ENCODE results near the gene MACROD1. TPM values are rescaled to one million over a fixed set of nuclear protein-coding genes. Genes with fewer than 3 reads are reported as not detected.

The MACROD1 gene
- total and polyA plus RNA-seq, 2 donors (not counting 3 experiments of a cell fraction or from before 2014, with no cell fraction given) = 11.0 to 16.2 TPM

DNA sequence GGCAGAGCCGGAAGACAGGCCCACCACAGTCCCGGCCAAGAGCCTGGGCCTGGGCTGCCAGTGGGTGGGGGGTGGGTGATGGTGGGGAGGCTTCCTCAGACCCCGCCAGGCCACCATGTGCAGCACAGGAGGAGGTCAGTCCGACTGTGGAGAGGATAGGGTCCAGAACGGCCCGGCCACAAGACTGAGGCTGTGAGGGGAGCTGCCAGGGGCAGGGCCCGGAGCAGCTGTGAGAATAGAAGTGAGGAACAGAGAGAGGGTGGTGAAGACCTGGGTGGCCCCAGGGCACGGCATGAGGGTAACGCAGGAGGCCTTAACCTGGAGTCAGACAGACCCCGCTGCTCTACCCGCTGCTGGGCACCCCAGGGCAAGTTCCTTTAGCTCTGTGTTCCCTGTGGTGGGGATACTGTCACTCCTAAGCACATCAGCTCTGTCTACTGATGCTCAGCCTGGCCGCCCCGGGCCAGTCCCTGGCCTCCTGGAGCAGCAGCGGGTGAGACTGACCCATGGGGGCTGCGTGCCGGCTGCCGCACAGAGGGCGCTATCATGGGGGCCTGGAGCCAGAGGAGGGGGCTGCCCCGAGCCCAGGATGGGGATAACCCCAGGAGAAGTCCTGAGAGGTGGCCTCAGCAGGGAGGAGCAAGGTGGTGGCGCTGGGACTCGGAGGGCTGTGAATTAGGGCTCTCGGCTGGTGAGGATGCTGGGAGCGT lies 42.3 kb upstream of the MACROD1 start:
- DNase-seq (ENCODE audit: low read depth, low spot score) = no peak
- dilution Hi-C loops (cut with MboI; ENCODE audit: extremely low pct_ligation_motif_present, low sequenced_read_pairs) = no loop called here

GRCh38 chr11:64207256-64208085 lies 41.6 kb upstream of the MACROD1 start:
- no peaks in the 10 kb centered on the region for H4K20me1 ChIP-seq (replicated peaks; ENCODE audit: control insufficient read depth, extremely low read depth, insufficient read depth, low read length)
- H2AFZ ChIP-seq (ENCODE audit: low read depth, low read length) = no peak overlapping the region
- peak; percentile 98 for FAIRE-seq
- no peaks in the 10 kb centered on the region for H3K27me3 ChIP-seq (ENCODE audit: control insufficient read depth in 2 of 2, insufficient read depth in 2 of 2, low read length in 2 of 2)
- POLR2A ChIA-PET = interaction anchor here (0.5 to 1.6 kb wide), 4 partner anchors 11 to 60 kb away, joined by 3 to 12 read pairs (median 5); partner anchors contain the start of genes NUDT22, STIP1 and TRPT1
- intact Hi-C loops (cut with micrococcal nuclease) (loop anchor here (1.0 kb wide), 4 partner anchors 19 to 34 kb away; partner anchors contain the start of genes DNAJC4, FKBP2, NUDT22 and STIP1), dilution Hi-C loops (cut with MboI; ENCODE audit: extremely low pct_ligation_motif_present, low sequenced_read_pairs) (no loop called here)
- H3K4me1 ChIP-seq (ENCODE audit: control insufficient read depth, extremely low read depth, insufficient read depth, low read length) = peaks cover 34% of the 10 kb centered on the region
- H3K9ac ChIP-seq (replicated peaks; ENCODE audit: extremely low read depth, insufficient read depth, low read length) = peak overlapping the region; percentile 71
- H3K9me3 ChIP-seq (replicated peaks; ENCODE audit: control insufficient read depth, insufficient read depth, low read length) = no peaks in the 10 kb centered on the region
- H3K27ac ChIP-seq (ENCODE audit: insufficient read depth, low read depth, low read length) = peak overlapping the region; percentile 91
- H3K36me3 ChIP-seq (ENCODE audit: control insufficient read depth in 2 of 2, extremely low read depth in 1 of 2, insufficient read depth in 2 of 2, low read length in 2 of 2) = peaks cover 8 to 23% of the 10 kb centered on the region in 2 experiments
- peak overlapping the region; percentile 6 to 42 (median 18) for H3K4me3 ChIP-seq (replicated peaks in 1 of 3; ENCODE audit: insufficient read depth in 1 of 3, low read depth in 1 of 3, low read length in 3 of 3)
- TF ChIP-seq, protein P1, sequence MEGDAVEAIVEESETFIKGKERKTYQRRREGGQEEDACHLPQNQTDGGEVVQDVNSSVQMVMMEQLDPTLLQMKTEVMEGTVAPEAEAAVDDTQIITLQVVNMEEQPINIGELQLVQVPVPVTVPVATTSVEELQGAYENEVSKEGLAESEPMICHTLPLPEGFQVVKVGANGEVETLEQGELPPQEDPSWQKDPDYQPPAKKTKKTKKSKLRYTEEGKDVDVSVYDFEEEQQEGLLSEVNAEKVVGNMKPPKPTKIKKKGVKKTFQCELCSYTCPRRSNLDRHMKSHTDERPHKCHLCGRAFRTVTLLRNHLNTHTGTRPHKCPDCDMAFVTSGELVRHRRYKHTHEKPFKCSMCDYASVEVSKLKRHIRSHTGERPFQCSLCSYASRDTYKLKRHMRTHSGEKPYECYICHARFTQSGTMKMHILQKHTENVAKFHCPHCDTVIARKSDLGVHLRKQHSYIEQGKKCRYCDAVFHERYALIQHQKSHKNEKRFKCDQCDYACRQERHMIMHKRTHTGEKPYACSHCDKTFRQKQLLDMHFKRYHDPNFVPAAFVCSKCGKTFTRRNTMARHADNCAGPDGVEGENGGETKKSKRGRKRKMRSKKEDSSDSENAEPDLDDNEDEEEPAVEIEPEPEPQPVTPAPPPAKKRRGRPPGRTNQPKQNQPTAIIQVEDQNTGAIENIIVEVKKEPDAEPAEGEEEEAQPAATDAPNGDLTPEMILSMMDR (IDR thresholded peaks at IDR 0.05; ENCODE audit: extremely low read depth in 1 of 2, insufficient read depth in 1 of 2, low read depth in 1 of 2, low read length in 2 of 2) = no peak
- TF ChIP-seq, protein P2, sequence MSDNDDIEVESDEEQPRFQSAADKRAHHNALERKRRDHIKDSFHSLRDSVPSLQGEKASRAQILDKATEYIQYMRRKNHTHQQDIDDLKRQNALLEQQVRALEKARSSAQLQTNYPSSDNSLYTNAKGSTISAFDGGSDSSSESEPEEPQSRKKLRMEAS (IDR thresholded peaks at IDR 0.05; ENCODE audit: insufficient read depth, insufficient read length) = no peak
- TF ChIP-seq GATA2 (IDR thresholded peaks at IDR 0.05; ENCODE audit: insufficient read depth, insufficient read length, low read depth, low read length) (peak; percentile 59), FOS (IDR thresholded peaks at IDR 0.05; ENCODE audit: borderline replicate concordance, insufficient read depth, low read length) (peak; percentile 57), MYC (IDR thresholded peaks at IDR 0.05; ENCODE audit: low read depth, low read length) (peak; percentile 39), JUN (IDR thresholded peaks at IDR 0.05; ENCODE audit: borderline replicate concordance, insufficient read depth, insufficient read length, low read depth) (peak; percentile 37), POLR2A (IDR thresholded peaks at IDR 0.05; ENCODE audit: low read depth, low read length) (peak; percentile 68), POLR2AphosphoS5 (IDR thresholded peaks at IDR 0.05; ENCODE audit: insufficient read depth, low read depth, low read length) (peak; percentile 74)
- no peaks in the 10 kb centered on the region for H3K9me1 ChIP-seq (replicated peaks; ENCODE audit: control insufficient read depth, extremely low read depth, insufficient read depth, low read length)
- CTCF ChIA-PET = interaction anchor here (0.9 to 11.5 kb wide), 13 partner anchors 9 to 146 kb away, joined by 3 to 413 read pairs (median 9); partner anchors contain the start of genes CATSPERZ, DNAJC4, ESRRA and NUDT22
- peak overlapping the region; percentile 75 for H3K4me2 ChIP-seq (ENCODE audit: insufficient read depth, low read length)
- DNase-seq (ENCODE audit: low read depth, low spot score) = peak; percentile 76
- H3K79me2 ChIP-seq (ENCODE audit: control insufficient read depth, insufficient read depth, low read length) = peaks cover 12% of the 10 kb centered on the region
- no TSS peak for BruUV-seq (replicated peaks)

More for the DNA sequence above, 42.3 kb upstream of the MACROD1 start:
- Histone ChIP-seq H3K4me1 (ENCODE audit: control insufficient read depth, extremely low read depth, insufficient read depth, low read length) (peaks cover 34% of the 10 kb centered on the region), H3K9me3 (replicated peaks; ENCODE audit: control insufficient read depth, insufficient read depth, low read length) (no peaks in the 10 kb centered on the region), H3K27me3 (ENCODE audit: control insufficient read depth in 2 of 2, insufficient read depth in 2 of 2, low read length in 2 of 2) (no peaks in the 10 kb centered on the region), H3K79me2 (ENCODE audit: control insufficient read depth, insufficient read depth, low read length) (peaks cover 12% of the 10 kb centered on the region), H3K36me3 (ENCODE audit: control insufficient read depth in 2 of 2, extremely low read depth in 1 of 2, insufficient read depth in 2 of 2, low read length in 2 of 2) (peaks cover 4 to 17% of the 10 kb centered on the region in 2 experiments), H2AFZ (ENCODE audit: low read depth, low read length) (no peak overlapping the region), H3K4me3 (replicated peaks in 1 of 3; ENCODE audit: insufficient read depth in 1 of 3, low read depth in 1 of 3, low read length in 3 of 3) (peak overlapping the region in 2 of 3 experiments; percentile 18 to 42), H3K4me2 (ENCODE audit: insufficient read depth, low read length) (peak overlapping the region; percentile 75), H3K9me1 (replicated peaks; ENCODE audit: control insufficient read depth, extremely low read depth, insufficient read depth, low read length) (no peaks in the 10 kb centered on the region), H3K9ac (replicated peaks; ENCODE audit: extremely low read depth, insufficient read depth, low read length) (peak overlapping the region; percentile 71), H4K20me1 (replicated peaks; ENCODE audit: control insufficient read depth, extremely low read depth, insufficient read depth, low read length) (no peaks in the 10 kb centered on the region), H3K27ac (ENCODE audit: insufficient read depth, low read depth, low read length) (peak overlapping the region; percentile 91)
- TF ChIP-seq POLR2AphosphoS5 (IDR thresholded peaks at IDR 0.05; ENCODE audit: insufficient read depth, low read depth, low read length) = no peak
- no peak for TF ChIP-seq GATA2 (IDR thresholded peaks at IDR 0.05; ENCODE audit: insufficient read depth, insufficient read length, low read depth, low read length)
- no peak for TF ChIP-seq FOS (IDR thresholded peaks at IDR 0.05; ENCODE audit: borderline replicate concordance, insufficient read depth, low read length)
- CTCF ChIA-PET = interaction anchor here (1.2 to 11.5 kb wide), 7 partner anchors 8 to 145 kb away, joined by 3 to 413 read pairs (median 9); partner anchors contain the start of genes CATSPERZ, DNAJC4, ESRRA and PRDX5
- FAIRE-seq = no peak
- no TSS peak for BruUV-seq (replicated peaks)
- intact Hi-C loops (cut with micrococcal nuclease) = no loop called here
- POLR2A ChIA-PET = interaction anchor here (0.5 to 1.6 kb wide), 4 partner anchors 10 to 59 kb away, joined by 3 to 12 read pairs (median 5); partner anchors contain the start of genes NUDT22, STIP1 and TRPT1

Measured in endothelial cell of umbilical vein (primary cell).